HUES6 (cell line): ENCODE results near the gene BEND6.

ENCODE experiments used
- H3K27ac ChIP-seq: 2 replicates; pipeline ENCODE4 v1.7.0; 2013; ENCODE audit warnings: low read depth, mild to moderate bottlenecking, low read length, inconsistent platforms
- H3K27me3 ChIP-seq: 2 replicates; pipeline ENCODE4 v1.6.1; 2013; ENCODE audit warnings: low read length; ENCODE audit not compliant: control insufficient read depth, insufficient read depth
- H3K36me3 ChIP-seq: 2 replicates; pipeline ENCODE4 v1.6.1; 2013; ENCODE audit warnings: low read length; ENCODE audit not compliant: control insufficient read depth, insufficient read depth
- H3K4me1 ChIP-seq: 2 replicates; pipeline ENCODE4 v1.6.1; 2013; ENCODE audit warnings: low read length; ENCODE audit not compliant: control insufficient read depth, insufficient read depth
- H3K4me3 ChIP-seq: 2 replicates; pipeline ENCODE4 v1.5.1; 2013; ENCODE audit warnings: low read depth, low read length
- H3K9ac ChIP-seq: one replicate; pipeline ENCODE4 v1.6.1; 2013; ENCODE audit warnings: mild to moderate bottlenecking, low read length
- H3K9me3 ChIP-seq: 2 replicates; pipeline ENCODE4 v1.6.1; 2013; ENCODE audit warnings: low read depth, low read length; ENCODE audit not compliant: control insufficient read depth, insufficient read depth

Gene BEND6

DNA sequence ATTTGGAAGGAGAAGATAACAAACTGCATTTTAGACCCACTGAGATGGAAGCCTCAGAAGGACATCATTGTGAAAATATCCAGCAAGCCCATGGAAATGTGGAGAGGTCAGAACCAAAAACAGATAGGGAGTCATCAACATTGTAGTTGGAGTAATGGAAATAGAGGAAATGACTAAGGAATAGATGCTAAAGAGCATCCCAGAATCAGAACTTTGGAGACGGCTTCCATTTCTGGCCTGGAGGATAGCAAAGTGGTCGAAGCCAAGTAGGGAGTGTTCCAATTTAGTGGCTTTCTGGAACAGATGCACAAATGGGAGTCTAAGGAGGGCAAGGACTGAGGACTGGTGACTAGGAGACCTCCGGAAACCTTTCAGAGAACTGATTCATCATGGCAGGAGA is 3.6 kb downstream of the BEND6 start:
- no peaks in the 10 kb centered on the region for H3K36me3 ChIP-seq
- H3K9ac ChIP-seq = no peak overlapping the region
- H3K9me3 ChIP-seq = no peaks in the 10 kb centered on the region
- peaks cover 11% of the 10 kb centered on the region for H3K4me1 ChIP-seq
- no peak overlapping the region for H3K27ac ChIP-seq
- H3K27me3 ChIP-seq = peaks cover 15% of the 10 kb centered on the region
- no peak overlapping the region for H3K4me3 ChIP-seq

DNA sequence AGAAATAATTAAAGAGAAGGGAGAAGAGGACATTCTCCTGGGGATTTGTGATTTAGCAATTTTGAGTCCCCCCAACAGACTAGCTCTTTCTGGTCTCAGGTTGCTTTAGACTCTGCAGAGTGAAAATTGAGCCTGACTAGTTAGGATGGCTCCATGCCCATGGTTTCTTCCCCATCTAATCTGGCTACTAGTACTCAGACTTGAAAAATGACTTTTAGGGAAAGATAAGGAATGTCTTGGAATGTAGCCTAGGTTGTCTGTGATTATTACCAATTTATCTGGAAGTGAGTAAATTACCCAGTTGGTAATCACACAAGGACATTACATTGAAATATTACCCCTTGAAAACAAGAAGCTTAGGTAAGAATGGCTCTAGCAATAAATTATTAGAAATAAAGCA is 4.2 kb downstream of the BEND6 start:
- H3K27ac ChIP-seq = no peak overlapping the region
- no peaks in the 10 kb centered on the region for H3K36me3 ChIP-seq
- peaks cover 10% of the 10 kb centered on the region for H3K4me1 ChIP-seq
- no peaks in the 10 kb centered on the region for H3K9me3 ChIP-seq
- no peak overlapping the region for H3K9ac ChIP-seq
- peaks cover 8% of the 10 kb centered on the region for H3K27me3 ChIP-seq
- no peak overlapping the region for H3K4me3 ChIP-seq

DNA sequence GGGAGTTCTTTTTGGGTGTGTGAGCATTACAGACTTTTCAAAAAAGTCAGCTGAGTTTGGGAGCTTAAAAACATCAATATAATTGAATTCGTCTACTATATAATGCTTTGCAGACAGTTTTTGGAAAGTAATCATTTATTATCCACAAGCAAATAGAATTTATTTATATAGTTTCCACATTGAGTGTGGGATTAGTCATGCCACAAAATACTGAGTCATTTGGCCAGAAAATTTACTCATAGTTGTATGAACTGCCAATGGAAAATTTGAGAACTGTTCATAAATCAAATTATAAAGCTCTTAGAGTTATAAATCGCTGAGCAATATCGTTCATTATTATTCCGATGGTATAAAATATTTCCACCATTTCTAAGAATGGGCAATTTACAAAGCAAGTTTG is 5.0 kb downstream of the BEND6 start:
- H3K27me3 ChIP-seq = peaks cover 5% of the 10 kb centered on the region; the same call in 1 of the 2 replicates
- H3K4me1 ChIP-seq = peaks cover 10% of the 10 kb centered on the region
- no peak overlapping the region for H3K4me3 ChIP-seq
- no peak overlapping the region for H3K9ac ChIP-seq
- H3K27ac ChIP-seq = no peak overlapping the region
- H3K36me3 ChIP-seq = no peaks in the 10 kb centered on the region
- no peaks in the 10 kb centered on the region for H3K9me3 ChIP-seq

DNA sequence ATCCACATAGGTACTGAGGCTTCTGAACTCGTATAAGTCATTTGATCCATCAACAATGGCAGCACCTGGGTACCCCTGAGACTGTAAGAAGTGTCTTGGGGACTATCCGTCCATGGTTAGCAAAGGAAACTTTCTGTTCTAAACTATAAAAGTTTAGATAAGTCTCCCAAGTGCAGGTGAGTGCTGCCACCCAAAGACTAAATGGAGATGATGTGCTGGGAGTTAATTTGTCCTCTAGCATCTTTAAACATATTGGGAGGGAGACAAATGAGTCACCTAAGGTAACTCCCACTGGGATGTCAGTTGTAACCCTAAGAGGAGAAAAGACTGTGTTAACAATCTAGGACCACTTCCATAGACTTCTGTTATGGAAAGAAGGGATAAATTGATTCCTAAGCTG is 6.2 kb downstream of the BEND6 start:
- Histone ChIP-seq H3K27me3 (peaks cover 4% of the 10 kb centered on the region; the same call in 1 of the 2 replicates), H3K36me3 (no peaks in the 10 kb centered on the region), H3K9ac (no peak overlapping the region), H3K4me3 (no peak overlapping the region), H3K4me1 (peaks cover 10% of the 10 kb centered on the region), H3K9me3 (no peaks in the 10 kb centered on the region), H3K27ac (no peak overlapping the region)

DNA sequence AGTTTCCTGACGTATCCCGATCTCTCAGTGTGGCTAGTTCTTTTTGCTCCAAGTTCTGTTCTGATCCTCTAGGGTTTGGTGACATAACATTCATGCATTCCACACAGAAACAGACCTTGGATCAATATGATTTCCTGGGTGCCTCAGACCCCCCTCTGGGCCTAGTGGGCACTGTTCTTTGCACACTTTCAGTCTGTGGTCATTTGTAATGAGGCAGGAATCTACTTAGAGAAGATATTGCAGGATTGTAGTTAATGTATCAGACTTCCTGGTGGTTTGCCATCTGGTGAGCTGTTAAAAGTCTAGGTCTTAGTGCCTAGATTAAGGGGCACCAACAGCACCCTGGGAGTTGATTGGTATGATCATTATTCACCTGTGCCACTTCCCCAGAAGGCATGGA is 7.5 kb downstream of the BEND6 start:
- Histone ChIP-seq H3K9ac (no peak overlapping the region), H3K27me3 (no peaks in the 10 kb centered on the region), H3K4me1 (peaks cover 7% of the 10 kb centered on the region), H3K9me3 (no peaks in the 10 kb centered on the region), H3K27ac (no peak overlapping the region), H3K4me3 (no peak overlapping the region), H3K36me3 (no peaks in the 10 kb centered on the region)

DNA sequence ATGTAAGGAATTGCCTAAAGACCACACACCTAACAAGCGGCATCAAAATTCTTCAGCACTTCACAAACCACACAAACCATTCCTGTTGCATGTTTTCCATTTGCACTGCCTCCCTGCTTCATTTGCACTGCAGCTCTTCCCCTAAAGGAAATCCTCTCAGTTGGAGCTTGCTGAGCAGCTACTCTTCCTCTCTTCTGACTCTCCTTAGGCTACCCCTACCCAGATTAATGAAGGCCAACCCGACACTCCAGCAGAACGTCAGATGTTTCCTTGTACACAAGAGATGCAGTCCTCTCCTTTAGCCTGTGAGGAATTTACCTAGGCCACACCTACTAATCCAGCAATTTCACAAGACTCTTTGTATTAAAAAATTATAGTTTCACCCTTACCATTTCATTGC is 8.1 kb downstream of the BEND6 start:
- Histone ChIP-seq H3K27me3 (no peaks in the 10 kb centered on the region), H3K9me3 (no peaks in the 10 kb centered on the region), H3K4me1 (peaks cover 7% of the 10 kb centered on the region), H3K27ac (no peak overlapping the region), H3K9ac (no peak overlapping the region), H3K36me3 (no peaks in the 10 kb centered on the region), H3K4me3 (no peak overlapping the region)

DNA sequence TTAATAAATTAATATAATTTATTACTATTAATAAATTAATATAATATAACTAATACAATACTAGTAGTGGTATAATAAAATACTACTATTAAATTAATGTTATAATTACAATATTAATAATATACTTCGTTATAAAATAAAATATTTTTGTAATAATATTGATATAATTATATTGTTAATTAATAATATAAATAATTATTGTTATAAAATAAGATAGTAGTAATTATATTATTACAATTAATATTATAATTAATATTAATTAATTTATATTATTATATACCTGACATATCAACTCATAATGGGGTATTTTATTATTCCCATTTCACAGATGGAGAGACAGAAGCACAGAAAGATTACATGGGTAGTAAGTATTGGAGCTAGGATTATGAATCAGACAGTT is 8.9 kb downstream of the BEND6 start:
- Histone ChIP-seq H3K4me3 (no peak overlapping the region), H3K27me3 (no peaks in the 10 kb centered on the region), H3K9ac (no peak overlapping the region), H3K27ac (no peak overlapping the region), H3K4me1 (peaks cover 7% of the 10 kb centered on the region), H3K9me3 (no peaks in the 10 kb centered on the region), H3K36me3 (no peaks in the 10 kb centered on the region)

DNA sequence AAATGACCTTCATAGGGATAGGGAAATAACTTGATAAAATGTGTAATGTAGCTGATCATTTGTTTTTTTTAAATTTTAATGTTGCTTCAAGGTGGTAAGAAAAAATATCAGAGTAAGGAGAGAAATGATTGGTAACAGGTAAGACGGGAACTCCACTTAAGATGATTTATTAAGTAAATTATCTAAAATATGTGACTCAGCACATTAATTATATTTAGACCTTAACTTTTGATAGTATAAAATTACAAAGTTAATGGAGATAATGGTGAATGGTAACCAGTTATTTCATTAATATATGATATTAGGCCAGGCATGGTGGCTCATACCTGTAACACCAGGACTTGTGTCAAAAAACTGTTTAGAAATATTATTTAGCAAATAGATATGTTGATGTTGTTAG is 10.2 kb downstream of the BEND6 start:
- Histone ChIP-seq H3K36me3 (no peaks in the 10 kb centered on the region), H3K9ac (no peak overlapping the region), H3K27me3 (no peaks in the 10 kb centered on the region), H3K9me3 (no peaks in the 10 kb centered on the region), H3K4me3 (no peak overlapping the region), H3K4me1 (peaks cover 7% of the 10 kb centered on the region), H3K27ac (no peak overlapping the region)

DNA sequence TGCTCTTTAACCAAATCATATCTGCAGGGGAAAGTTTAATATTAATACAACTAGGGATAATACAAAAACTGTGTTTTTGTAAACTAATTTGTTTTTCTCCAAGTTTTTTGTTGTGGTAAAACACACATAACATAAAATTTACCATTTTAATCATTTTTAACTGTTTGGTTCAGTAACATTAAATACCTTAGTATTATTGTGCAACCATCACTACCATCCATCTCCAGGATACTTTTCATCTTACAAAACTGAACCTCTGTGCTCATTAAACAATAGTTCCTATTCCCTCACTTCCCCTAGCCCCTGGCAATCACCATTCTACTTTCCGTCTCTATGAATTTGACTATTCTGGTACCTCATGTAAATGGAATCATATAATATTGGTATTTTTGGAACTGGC is 15.9 kb downstream of the BEND6 start:
- Histone ChIP-seq H3K9me3 (no peaks in the 10 kb centered on the region), H3K27ac (no peak overlapping the region), H3K4me3 (no peak overlapping the region), H3K9ac (no peak overlapping the region), H3K27me3 (no peaks in the 10 kb centered on the region), H3K4me1 (no peaks in the 10 kb centered on the region), H3K36me3 (no peaks in the 10 kb centered on the region)

DNA sequence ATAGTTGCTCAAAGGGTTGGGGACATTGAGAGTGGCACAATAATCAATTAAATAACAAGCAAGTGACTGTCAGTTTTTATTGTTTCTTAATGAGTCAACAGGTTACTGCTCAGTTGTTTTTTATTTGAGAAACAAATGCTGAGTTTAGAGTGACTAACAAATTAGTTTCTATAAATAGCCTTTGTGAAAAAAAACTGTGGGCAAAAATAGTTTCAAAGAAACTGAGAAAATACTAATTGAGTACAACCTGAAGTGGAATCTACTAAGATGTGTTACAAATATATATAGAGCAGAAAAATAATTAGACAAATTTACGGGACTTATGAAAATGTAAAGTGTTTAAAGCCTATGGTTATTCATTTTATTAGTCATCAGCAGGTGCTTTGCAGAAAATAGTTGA is 22.3 kb downstream of the BEND6 start:
- no peak overlapping the region for H3K4me3 ChIP-seq
- H3K36me3 ChIP-seq = no peaks in the 10 kb centered on the region
- no peak overlapping the region for H3K27ac ChIP-seq
- H3K9ac ChIP-seq = no peak overlapping the region
- H3K27me3 ChIP-seq = no peaks in the 10 kb centered on the region
- no peaks in the 10 kb centered on the region for H3K4me1 ChIP-seq
- H3K9me3 ChIP-seq = peaks cover 20% of the 10 kb centered on the region

DNA sequence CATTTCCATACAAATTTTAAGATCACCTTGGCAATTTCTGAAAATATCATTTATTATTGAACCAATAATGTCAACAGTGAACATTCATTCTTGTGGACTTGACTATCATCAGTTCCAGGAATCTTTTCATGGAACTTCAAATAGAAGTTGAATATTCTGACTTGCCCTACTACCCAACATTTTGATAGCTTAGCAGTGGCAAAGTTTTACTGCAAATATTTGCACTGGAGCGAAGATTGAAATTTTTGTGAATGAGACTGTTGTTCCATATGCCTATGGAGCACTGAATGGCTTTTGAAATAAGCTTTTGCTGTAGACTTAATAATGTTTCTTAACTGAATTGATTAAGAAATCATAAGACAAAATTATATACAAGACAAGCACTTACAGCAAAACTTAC is 23.6 kb downstream of the BEND6 start:
- Histone ChIP-seq H3K9me3 (peaks cover 20% of the 10 kb centered on the region), H3K27me3 (no peaks in the 10 kb centered on the region), H3K9ac (no peak overlapping the region), H3K4me1 (no peaks in the 10 kb centered on the region), H3K27ac (no peak overlapping the region), H3K36me3 (no peaks in the 10 kb centered on the region), H3K4me3 (no peak overlapping the region)

DNA sequence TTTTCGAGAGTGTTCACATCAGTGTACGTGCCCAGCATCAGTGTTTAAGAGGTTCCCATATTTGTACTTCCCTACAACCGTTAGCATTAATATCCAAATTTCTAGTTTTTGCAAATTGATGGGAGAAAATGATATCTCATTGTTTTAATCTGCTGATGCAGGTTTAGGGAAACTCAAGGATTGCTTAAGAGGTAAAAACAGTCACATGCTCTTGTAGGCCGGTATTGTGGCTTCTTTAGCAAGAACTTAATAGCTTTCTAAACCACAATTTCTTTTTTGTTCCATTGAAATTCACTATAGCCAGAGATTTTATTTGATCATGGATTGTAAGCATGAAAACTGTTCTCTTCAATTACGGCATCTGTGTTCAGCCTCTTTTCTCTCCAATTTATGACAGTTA is 29.5 kb downstream of the BEND6 start:
- no peak overlapping the region for H3K27ac ChIP-seq
- H3K9me3 ChIP-seq = no peaks in the 10 kb centered on the region
- no peak overlapping the region for H3K9ac ChIP-seq
- H3K4me1 ChIP-seq = no peaks in the 10 kb centered on the region
- H3K36me3 ChIP-seq = no peaks in the 10 kb centered on the region
- H3K27me3 ChIP-seq = no peaks in the 10 kb centered on the region
- no peak overlapping the region for H3K4me3 ChIP-seq
